Embryonic facial prominence (tissue), 1 donor: ENCODE results near the gene GAS7.
"Not testable (repeated sequence)": the region's sequence is repeated elsewhere in the genome, so short reads cannot be mapped to it uniquely, and the experiment has no call there.

Experiments
- DNase-seq: peaks from one replicate; pipeline ENCODE4 v3.0.0-alpha.2; 2016; ENCODE audit errors: extremely low spot score

Gene GAS7

GRCh38 chr17:10111907-10112452, 86.4 kb downstream of the GAS7 start:
- no peak for DNase-seq

GRCh38 chr17:10109146-10109545, 89.3 kb downstream of the GAS7 start:
- DNase-seq = no peak

GRCh38 chr17:10107316-10108165, 90.9 kb downstream of the GAS7 start:
- DNase-seq = no peak

GRCh38 chr17:10106067-10106466, 92.3 kb downstream of the GAS7 start:
- DNase-seq = no peak

- DNase-seq = no peak
Observed at GRCh38 chr17:10105513-10106001, 92.8 kb downstream of the GAS7 start.

GRCh38 chr17:10103712-10104111, 94.7 kb downstream of the GAS7 start:
- DNase-seq = no peak

- no peak for DNase-seq
Observed at GRCh38 chr17:10102817-10103216, 95.6 kb downstream of the GAS7 start.

GRCh38 chr17:10099051-10099571, 99.3 kb downstream of the GAS7 start:
- DNase-seq = peak; percentile 75

- DNase-seq = no peak
Observed at GRCh38 chr17:10096596-10096995, 101.8 kb downstream of the GAS7 start.

GRCh38 chr17:10095295-10095694, 103.1 kb downstream of the GAS7 start:
- DNase-seq = not testable (repeated sequence)

- DNase-seq = no peak
Observed at GRCh38 chr17:10094797-10095196, 103.6 kb downstream of the GAS7 start.

- no peak for DNase-seq
Observed at GRCh38 chr17:10092595-10092994, 105.8 kb downstream of the GAS7 start.

GRCh38 chr17:10091046-10091445, 107.4 kb downstream of the GAS7 start:
- no peak for DNase-seq

GRCh38 chr17:10089196-10089804, 109.1 kb downstream of the GAS7 start:
- DNase-seq = no peak

GRCh38 chr17:10088444-10088843, 110.0 kb downstream of the GAS7 start:
- no peak for DNase-seq

- DNase-seq = no peak
Observed at GRCh38 chr17:10087355-10087754, 111.1 kb downstream of the GAS7 start.

- no peak for DNase-seq
Observed at GRCh38 chr17:10083864-10084263, 114.5 kb downstream of the GAS7 start.

- no peak for DNase-seq
Observed at GRCh38 chr17:10082795-10083194, 115.6 kb downstream of the GAS7 start.

GRCh38 chr17:10081571-10082169, 116.7 kb downstream of the GAS7 start:
- DNase-seq = no peak

- no peak for DNase-seq
Observed at GRCh38 chr17:10077561-10078299, 120.7 kb downstream of the GAS7 start.

- DNase-seq = no peak
Observed at GRCh38 chr17:10075919-10076318, 122.5 kb downstream of the GAS7 start.
